GM19455 (cell line): ENCODE measurements around the gene SCUBE2.

ENCODE experiments used
- ATAC-seq: cut with Tn5 transposase; IDR thresholded peaks from one replicate; pipeline ENCODE4 v1.9.1; 2021; ENCODE audit not compliant: unreplicated experiment

SCUBE2 gene

DNA sequence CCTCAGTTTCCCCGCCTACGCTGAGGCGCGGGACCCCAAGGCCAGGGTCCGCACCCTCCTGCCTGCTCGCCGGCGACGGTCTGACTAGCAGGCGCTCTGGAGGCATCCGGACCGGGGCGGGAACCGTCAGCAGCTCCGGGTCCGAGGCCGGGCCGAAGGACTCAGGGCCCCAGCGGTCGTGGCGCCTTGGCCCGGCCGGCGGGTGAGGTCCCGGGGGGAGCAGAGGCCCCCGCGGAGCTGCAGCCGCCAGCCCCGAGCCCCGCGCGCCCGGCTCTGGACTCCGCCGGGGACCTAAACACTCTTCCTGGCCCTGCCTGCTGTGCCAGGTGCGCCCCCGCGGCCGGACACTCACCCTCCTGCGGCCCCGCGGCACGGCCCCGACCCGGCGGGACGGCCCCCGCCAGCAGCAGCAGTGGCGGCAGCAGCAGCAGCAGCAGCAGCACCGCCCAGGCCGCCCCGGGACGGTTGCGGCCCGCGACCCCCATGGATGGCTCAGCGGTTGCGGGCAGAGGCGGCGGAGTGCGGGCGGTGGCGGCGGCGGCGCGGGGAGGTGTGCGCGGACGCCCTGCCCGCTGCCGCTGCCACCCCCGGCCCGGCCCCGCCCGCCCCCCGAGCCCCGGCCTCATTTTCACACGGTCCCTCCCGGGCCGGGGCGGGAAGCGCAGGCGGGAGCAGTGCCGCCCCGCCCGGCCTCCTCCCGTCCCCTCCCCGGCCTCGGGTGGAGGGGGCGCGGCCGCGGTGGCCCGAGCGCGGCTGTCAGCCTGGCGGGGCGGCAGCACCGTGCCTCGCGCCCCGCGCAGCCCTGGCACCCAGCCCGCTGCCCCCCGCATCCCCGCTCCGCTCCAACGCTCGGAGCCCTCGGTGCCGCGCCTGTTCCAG, at the start of gene SCUBE2:
TSS of gene SCUBE2 (minus strand) at position 556 of the 879 bp plus-strand sequence. CDS start at position 485, 71 bp downstream.
- ATAC-seq: no peak

DNA sequence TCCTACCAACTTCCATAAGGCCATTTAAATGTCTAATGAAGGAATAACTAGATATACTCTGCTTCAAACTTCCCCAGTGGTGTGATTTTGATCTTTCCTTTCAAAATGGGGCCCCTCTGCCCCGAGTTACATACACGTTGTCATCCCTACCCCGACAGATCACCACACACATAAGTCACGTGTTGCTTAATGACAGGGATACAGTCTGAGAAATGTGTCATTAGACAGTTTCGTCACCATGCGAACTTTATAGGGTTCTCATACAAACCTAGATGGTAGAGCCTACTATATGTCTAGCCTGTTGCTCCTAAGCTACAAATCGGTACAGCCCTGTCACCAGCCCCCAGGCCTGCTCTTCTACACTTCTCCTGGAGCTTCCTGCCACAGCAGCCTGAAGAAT, 49.8 kb upstream of the SCUBE2 start:
- ATAC-seq: no peak

- ATAC-seq: no peak
These were observed 48.4 kb upstream of the SCUBE2 start for GRCh38 chr11:9139628-9140357.

GRCh38 chr11:9138612-9139579, 47.5 kb upstream of the SCUBE2 start:
- no peak for ATAC-seq

DNA sequence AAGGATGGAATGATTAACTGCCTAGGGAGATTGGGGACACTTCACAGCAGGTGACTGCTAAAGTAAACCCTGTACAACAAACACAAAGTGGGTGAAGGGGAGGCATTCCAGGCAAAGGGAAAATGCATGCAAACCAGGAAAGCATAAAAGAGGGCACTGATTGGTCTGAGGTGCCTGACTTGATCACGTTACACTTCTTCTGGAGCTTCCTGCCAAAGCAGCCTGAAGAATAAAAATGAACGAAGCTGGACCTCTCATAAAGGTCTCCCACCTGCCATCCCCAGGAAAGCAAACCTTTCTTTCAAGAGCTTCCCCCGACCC, 46.7 kb upstream of the SCUBE2 start:
- ATAC-seq: no peak

GRCh38 chr11:9137293-9138132, 46.1 kb upstream of the SCUBE2 start:
- no peak for ATAC-seq

DNA sequence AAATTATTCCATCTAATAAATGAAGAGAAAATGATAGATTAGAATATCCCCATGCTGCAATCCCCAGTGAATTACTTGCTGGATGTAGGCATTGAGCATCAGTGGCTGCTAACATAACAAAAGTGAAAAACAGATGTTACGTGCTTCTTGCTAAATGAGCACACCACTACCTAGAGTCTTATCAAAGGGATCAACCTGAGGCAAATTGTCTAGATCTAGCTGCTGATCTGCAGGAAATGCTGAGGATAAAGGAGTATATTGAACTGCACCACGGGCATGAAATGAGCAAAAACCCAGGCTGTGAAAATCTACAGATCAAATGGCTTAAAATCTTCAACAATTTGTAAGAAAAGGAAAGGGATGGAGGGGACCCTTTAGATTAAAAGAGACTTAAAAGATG, 45.3 kb upstream of the SCUBE2 start:
- no peak for ATAC-seq

GRCh38 chr11:9133956-9134355, 42.6 kb upstream of the SCUBE2 start:
- ATAC-seq: no peak

DNA sequence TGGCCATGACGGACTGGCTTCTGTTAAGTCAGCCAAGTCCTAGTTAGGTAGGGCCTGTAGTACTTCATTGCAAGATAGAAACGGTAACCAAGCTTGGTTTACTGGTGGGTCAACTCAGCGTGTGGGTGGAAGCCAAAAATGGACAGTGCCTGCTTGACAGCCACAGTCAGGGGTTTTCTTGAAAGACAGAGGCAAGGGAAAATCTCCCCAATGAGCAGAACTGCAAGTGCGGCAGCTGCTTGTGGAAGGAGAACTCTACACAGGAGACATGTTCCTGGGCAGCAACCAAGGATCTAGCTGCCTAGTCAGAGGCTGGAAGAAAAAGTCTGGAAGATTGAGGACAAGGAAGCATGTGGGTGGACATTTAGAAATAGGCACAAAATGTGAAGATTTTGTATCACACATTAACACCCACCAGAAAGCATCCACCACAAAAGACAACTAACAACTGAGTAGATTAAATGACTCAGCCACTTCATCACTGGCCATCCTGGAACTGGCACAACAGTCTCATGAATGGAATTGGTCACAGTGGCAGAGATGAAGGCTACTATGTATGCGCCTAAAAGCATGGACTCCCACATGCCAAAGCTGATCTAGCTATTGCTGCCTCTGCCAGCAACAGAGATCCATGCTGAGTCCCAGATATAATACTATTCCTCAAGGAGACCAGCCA, 40.9 kb upstream of the SCUBE2 start:
- no peak for ATAC-seq

DNA sequence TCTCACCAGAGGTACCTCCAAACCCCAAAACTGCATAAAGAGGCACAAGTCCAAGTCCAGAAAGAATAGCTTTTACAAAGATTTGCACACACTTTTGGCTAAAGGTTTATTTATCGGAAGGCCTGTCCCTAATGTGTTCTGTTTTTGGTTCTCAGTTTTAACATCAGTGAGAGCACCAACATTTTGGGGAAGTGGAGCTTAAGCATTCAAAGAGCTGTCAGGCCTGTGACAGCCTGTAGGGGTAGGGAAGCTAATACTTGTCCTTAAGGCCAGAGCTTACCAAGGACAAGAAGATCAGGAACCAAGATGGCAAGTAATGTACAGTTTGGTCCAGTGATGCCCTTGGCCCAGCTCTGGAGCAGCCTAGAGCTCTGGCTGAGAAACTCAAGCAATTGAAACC, 38.9 kb upstream of the SCUBE2 start:
- ATAC-seq: no peak

GRCh38 chr11:9126636-9127035, 35.2 kb upstream of the SCUBE2 start:
- no peak for ATAC-seq

DNA sequence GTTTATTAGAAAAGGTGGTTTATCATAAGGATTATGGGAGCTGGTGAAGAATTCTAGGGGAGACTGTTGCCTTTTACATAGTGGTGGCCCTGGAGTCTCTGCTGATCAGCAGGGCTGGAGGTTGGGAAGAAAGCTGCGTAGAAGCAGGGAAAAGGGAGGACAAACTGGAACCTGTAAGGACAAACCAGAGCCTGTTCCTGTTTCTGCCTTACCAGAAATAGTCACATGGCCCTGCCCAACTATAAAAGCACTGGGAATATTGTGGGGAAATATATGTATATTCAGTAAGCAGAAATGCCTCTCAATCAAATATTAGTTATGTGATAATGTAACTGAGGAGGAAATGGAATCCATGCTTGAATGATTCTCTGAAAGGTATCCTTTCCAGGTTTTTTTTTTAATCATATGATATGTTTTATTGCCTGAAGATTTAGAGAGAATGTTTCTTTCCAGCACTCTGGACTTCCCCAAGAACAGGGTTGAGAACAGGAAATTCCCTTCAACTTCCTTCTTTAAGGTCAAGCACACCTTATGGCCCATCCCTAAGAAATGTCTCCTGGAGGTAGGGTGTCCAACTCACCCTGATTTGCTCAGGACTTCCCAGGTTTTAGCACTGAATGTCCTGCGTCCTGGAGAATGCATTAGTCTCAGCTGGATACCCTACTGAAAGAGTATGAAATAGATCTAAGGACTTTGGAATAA, 33.9 kb upstream of the SCUBE2 start:
- no peak for ATAC-seq

DNA sequence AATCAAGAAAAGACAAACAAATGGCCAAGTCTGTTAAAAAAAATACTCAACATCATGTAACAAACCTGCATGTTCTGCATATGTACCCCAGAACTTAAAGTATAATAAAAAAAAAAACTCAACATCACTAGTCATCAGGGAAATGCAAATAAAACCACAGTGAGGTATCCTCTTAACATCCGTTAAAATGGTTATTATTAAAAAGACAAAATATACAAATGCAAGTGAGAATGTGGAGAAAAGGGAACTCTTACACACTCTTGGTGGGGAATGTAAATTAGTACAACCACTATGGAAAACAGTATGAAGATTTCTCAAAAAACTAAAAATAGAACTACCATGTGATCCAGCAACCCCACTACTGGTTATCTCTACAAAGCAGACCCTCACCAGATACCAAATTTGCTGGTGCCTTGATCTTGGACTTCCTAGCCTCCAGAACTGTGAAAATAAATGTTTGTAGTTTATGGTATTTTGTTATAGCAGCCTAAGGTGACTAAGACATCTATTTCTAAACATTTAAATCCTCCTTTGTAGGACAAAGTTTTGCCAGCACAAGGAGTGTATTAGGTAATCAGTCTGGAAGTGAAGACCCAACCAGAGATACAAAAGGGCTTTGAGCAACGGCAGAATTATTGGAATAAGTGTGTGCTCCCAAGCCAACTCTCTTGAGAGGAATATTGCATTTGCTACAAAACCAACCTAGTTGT, 32.4 kb upstream of the SCUBE2 start:
- no peak for ATAC-seq

DNA sequence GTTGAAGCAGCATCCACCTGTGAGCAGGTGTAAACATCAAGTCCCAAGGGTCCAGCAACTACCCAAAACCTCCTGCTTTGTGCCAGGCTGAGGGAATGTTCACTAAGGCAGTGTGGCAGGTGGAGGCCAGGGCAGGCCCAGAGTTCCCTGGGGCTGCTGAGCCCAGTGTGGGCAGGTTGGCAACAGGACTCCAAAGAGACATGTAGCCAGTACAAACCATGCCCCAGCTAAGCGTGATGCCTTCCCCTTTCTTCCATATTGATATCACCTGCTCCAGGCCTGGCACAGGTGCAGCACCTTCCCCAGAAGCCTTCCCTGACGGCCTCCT, 30.0 kb upstream of the SCUBE2 start:
- no peak for ATAC-seq

- no peak for ATAC-seq
These were observed 29.5 kb upstream of the SCUBE2 start for GRCh38 chr11:9120664-9121468.

DNA sequence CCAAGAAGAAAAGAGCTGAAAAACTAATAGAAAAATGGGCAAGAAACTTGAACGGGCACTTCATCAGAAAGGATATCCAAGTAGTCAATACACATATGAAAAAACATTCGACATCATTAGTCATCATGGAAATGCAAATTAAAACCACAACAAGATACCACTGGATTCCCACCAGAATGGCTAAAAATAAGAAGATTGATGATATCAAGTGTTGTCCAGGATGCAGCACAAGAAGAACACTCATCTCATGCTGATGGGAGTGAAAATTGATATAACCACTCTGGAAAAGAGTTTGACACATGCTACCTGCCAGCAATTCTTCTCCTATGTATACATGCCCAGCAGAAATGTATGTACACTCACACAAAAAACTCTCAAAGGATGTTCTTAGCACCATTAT, 26.9 kb upstream of the SCUBE2 start:
- no peak for ATAC-seq

DNA sequence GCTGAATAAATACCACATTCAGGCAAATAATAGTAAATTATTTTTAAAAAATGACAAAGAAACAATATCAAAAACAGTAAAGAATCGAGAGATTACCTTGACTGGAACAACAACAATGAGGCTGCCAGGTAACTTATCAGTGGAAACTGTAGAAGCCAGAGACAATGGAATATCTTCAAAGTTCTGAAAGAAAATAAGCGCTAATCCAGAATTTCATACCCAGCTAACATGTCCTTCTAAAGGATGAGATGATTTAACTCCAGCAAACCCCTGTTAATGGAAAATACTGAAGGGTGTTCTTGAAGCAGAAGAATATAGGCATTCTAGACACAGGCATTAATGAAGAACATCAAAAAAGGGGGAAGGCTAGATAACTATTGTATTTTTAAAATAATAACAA, 20.7 kb upstream of the SCUBE2 start:
- ATAC-seq: no peak
